DND-41 (cell line): ENCODE results near the gene GALM.

Experiments used
- ATAC-seq: fragments of 200-7000 bp; cut with Tn5 transposase; 3 replicates; pipeline ENCODE4 v1.9.1; 2021; ENCODE audit warnings: low read depth; ENCODE audit not compliant: insufficient read depth
- DNase-seq: peaks from one replicate; pipeline ENCODE4 v3.0.0-alpha.2; 2020
- H2AFZ ChIP-seq: 2 replicates; pipeline ENCODE4 v1.6.0; 2012; ENCODE audit warnings: low read depth, low read length
- H3K27ac ChIP-seq: 2 replicates; pipeline ENCODE4 v1.5.1; 2012; ENCODE audit warnings: low read length, inconsistent platforms
- H3K27me3 ChIP-seq: fragments of 200-600 bp; sonication (generic); 2 replicates; pipeline ENCODE4 v1.6.0; 2012; ENCODE audit warnings: low read length, mild to moderate bottlenecking, inconsistent platforms; ENCODE audit not compliant: insufficient read depth, poor library complexity
- H3K36me3 ChIP-seq: 2 replicates; pipeline ENCODE4 v1.5.1; 2012; ENCODE audit warnings: low read length, inconsistent platforms; ENCODE audit not compliant: insufficient read depth
- H3K4me1 ChIP-seq: 2 replicates; pipeline ENCODE4 v1.5.1; 2012; ENCODE audit warnings: mild to moderate bottlenecking, low read length; ENCODE audit not compliant: insufficient read depth
- H3K4me2 ChIP-seq: 2 replicates; pipeline ENCODE4 v1.6.0; 2012; ENCODE audit warnings: mild to moderate bottlenecking, moderate library complexity, low read length, inconsistent platforms; ENCODE audit not compliant: insufficient read depth
- H3K4me3 ChIP-seq, 2 experiments: fragments of 200-600 bp in 1 of 2; shearing (Covaris generic) in 1 of 2; 2 replicates each; pipeline ENCODE4 v1.5.1; 2012 to 2016; ENCODE audit warnings: inconsistent platforms in 2 of 2, low read length in 2 of 2, mild to moderate bottlenecking in 2 of 2, low read depth in 1 of 2, moderate library complexity in 1 of 2
- H3K79me2 ChIP-seq: 2 replicates; pipeline ENCODE4 v1.6.0; 2012; ENCODE audit warnings: low read length, inconsistent platforms; ENCODE audit not compliant: insufficient read depth
- H3K9ac ChIP-seq: 2 replicates; pipeline ENCODE4 v1.6.0; 2012; ENCODE audit warnings: low read depth, mild to moderate bottlenecking, inconsistent platforms, low read length, moderate library complexity
- H3K9me3 ChIP-seq: 2 replicates; pipeline ENCODE4 v1.5.1; 2012; ENCODE audit warnings: low read length, moderate library complexity, mild to moderate bottlenecking, inconsistent platforms; ENCODE audit not compliant: insufficient read depth, severe bottlenecking
- H4K20me1 ChIP-seq: 2 replicates; pipeline ENCODE4 v1.6.0; 2012; ENCODE audit warnings: low read length; ENCODE audit not compliant: insufficient read depth
- CTCF ChIP-seq: IDR thresholded peaks from 2 replicates; pipeline ENCODE4 v1.5.1; 2012; ENCODE audit warnings: borderline replicate concordance, low read length, moderate library complexity, mild to moderate bottlenecking; ENCODE audit not compliant: poor library complexity, severe bottlenecking; ENCODE audit errors: extremely low read depth
- EZH2 ChIP-seq: IDR thresholded peaks from 3 replicates; pipeline ENCODE4 v1.6.1; 2012; ENCODE audit warnings: borderline replicate concordance, low read depth, mild to moderate bottlenecking, moderate library complexity, low read length, inconsistent platforms; ENCODE audit not compliant: severe bottlenecking

GALM gene

GRCh38 chr2:38722271-38723061, 56.6 kb downstream of the GALM start:
- Histone ChIP-seq H2AFZ (no peak overlapping the region), H3K9ac (no peak overlapping the region), H4K20me1 (no peaks in the 10 kb centered on the region), H3K36me3 (no peaks in the 10 kb centered on the region), H3K4me2 (no peak overlapping the region), H3K4me1 (no peaks in the 10 kb centered on the region), H3K27ac (no peak overlapping the region), H3K79me2 (no peaks in the 10 kb centered on the region), H3K27me3 (no peaks in the 10 kb centered on the region), H3K4me3 (no peak overlapping the region), H3K9me3 (no peaks in the 10 kb centered on the region)
- TF ChIP-seq CTCF (peak; percentile 23), EZH2 (no peak)
- ATAC-seq (peak; percentile 58), DNase-seq (no peak)

- no peak for ATAC-seq
- Histone ChIP-seq H3K9ac (no peak overlapping the region), H3K36me3 (no peaks in the 10 kb centered on the region), H3K27me3 (no peaks in the 10 kb centered on the region), H3K9me3 (no peaks in the 10 kb centered on the region), H3K4me1 (no peaks in the 10 kb centered on the region), H3K79me2 (no peaks in the 10 kb centered on the region), H3K4me3 (no peak overlapping the region), H4K20me1 (no peaks in the 10 kb centered on the region), H3K27ac (no peak overlapping the region), H3K4me2 (no peak overlapping the region), H2AFZ (no peak overlapping the region)
- DNase-seq = no peak
- TF ChIP-seq EZH2 (no peak), CTCF (no peak)
Measured at GRCh38 chr2:38723173-38723572, 57.3 kb downstream of the GALM start.

- Histone ChIP-seq H3K9me3 (no peaks in the 10 kb centered on the region), H2AFZ (no peak overlapping the region), H3K79me2 (no peaks in the 10 kb centered on the region), H3K27me3 (no peaks in the 10 kb centered on the region), H3K4me3 (no peak overlapping the region), H4K20me1 (no peaks in the 10 kb centered on the region), H3K27ac (no peak overlapping the region), H3K4me2 (no peak overlapping the region), H3K36me3 (peaks cover 5% of the 10 kb centered on the region), H3K4me1 (no peaks in the 10 kb centered on the region), H3K9ac (no peak overlapping the region)
- TF ChIP-seq EZH2 (no peak), CTCF (no peak)
- ATAC-seq (no peak), DNase-seq (no peak)
Measured at GRCh38 chr2:38727661-38728060, 61.7 kb downstream of the GALM start.
